ENCODE data around the gene GCSAM.

GCSAM gene

DNA sequence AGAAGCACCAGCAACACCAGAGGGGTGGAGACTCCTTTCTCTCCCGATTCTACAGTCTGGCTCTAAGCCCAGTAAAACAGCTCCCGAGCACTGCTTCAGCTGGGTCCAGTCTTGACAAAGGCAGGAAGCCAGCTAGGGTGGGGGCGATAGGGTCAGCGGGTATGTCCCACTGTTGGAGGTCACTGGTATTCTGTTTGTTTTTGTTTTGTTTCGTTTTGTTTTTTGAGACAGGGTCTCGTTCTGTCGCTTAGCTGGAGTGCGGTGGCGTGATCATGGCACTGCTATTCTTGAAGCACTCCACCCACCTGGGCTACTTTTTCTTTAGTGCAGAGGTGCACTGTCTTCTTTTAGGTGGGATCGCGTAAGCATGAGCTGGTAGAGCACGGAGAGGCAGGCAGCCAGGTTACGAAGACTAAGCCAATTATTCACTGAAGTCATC is 16.3 kb downstream of the GCSAM start:
- Histone ChIP-seq H3K4me3 (replicated peaks; ENCODE audit: insufficient read depth, low read length) (no peak overlapping the region), H3K27ac (replicated peaks) (no peak overlapping the region), H3K27me3 (ENCODE audit: insufficient read depth, poor library complexity, severe bottlenecking) (no peaks in the 10 kb centered on the region)
- no peak for DNase-seq (ENCODE audit: low read depth in 1 of 2, low spot score in 1 of 2)
- TF ChIP-seq, protein P1, sequence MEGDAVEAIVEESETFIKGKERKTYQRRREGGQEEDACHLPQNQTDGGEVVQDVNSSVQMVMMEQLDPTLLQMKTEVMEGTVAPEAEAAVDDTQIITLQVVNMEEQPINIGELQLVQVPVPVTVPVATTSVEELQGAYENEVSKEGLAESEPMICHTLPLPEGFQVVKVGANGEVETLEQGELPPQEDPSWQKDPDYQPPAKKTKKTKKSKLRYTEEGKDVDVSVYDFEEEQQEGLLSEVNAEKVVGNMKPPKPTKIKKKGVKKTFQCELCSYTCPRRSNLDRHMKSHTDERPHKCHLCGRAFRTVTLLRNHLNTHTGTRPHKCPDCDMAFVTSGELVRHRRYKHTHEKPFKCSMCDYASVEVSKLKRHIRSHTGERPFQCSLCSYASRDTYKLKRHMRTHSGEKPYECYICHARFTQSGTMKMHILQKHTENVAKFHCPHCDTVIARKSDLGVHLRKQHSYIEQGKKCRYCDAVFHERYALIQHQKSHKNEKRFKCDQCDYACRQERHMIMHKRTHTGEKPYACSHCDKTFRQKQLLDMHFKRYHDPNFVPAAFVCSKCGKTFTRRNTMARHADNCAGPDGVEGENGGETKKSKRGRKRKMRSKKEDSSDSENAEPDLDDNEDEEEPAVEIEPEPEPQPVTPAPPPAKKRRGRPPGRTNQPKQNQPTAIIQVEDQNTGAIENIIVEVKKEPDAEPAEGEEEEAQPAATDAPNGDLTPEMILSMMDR (IDR thresholded peaks at IDR 0.05; ENCODE audit: insufficient read depth, low read length): no peak
- TF ChIP-seq POLR2AphosphoS5 (IDR thresholded peaks at IDR 0.05; ENCODE audit: low read depth) (no peak), SPI1 (IDR thresholded peaks at IDR 0.05; ENCODE audit: borderline replicate concordance, low read depth) (no peak), GABPA (IDR thresholded peaks at IDR 0.05; ENCODE audit: low read depth) (no peak), REST (IDR thresholded peaks at IDR 0.05; ENCODE audit: insufficient replicate concordance, low read depth) (no peak)

GRCh38 chr3:112115806-112116383 is 17.2 kb downstream of the GCSAM start:
- TF ChIP-seq POLR2AphosphoS5 (IDR thresholded peaks at IDR 0.05; ENCODE audit: low read depth): no peak
- TF ChIP-seq, protein P1 (IDR thresholded peaks at IDR 0.05; ENCODE audit: insufficient read depth, low read length): no peak
- TF ChIP-seq GABPA (IDR thresholded peaks at IDR 0.05; ENCODE audit: low read depth): no peak
- no peak for TF ChIP-seq SPI1 (IDR thresholded peaks at IDR 0.05; ENCODE audit: borderline replicate concordance, low read depth)
- no peak for TF ChIP-seq REST (IDR thresholded peaks at IDR 0.05; ENCODE audit: insufficient replicate concordance, low read depth)
- no peak overlapping the region for H3K4me3 ChIP-seq (replicated peaks; ENCODE audit: insufficient read depth, low read length)
- H3K27me3 ChIP-seq (ENCODE audit: insufficient read depth, poor library complexity, severe bottlenecking): no peaks in the 10 kb centered on the region
- no peak for DNase-seq (ENCODE audit: low read depth in 1 of 2, low spot score in 1 of 2)
- H3K27ac ChIP-seq (replicated peaks): no peak overlapping the region

GRCh38 chr3:112115161-112115739 is 17.8 kb downstream of the GCSAM start:
- Histone ChIP-seq H3K4me3 (replicated peaks; ENCODE audit: insufficient read depth, low read length) (no peak overlapping the region), H3K27ac (replicated peaks) (no peak overlapping the region), H3K27me3 (ENCODE audit: insufficient read depth, poor library complexity, severe bottlenecking) (no peaks in the 10 kb centered on the region)
- no peak for DNase-seq (ENCODE audit: low read depth in 1 of 2, low spot score in 1 of 2)
- TF ChIP-seq, protein P1 (IDR thresholded peaks at IDR 0.05; ENCODE audit: insufficient read depth, low read length): no peak
- TF ChIP-seq POLR2AphosphoS5 (IDR thresholded peaks at IDR 0.05; ENCODE audit: low read depth) (no peak), REST (IDR thresholded peaks at IDR 0.05; ENCODE audit: insufficient replicate concordance, low read depth) (no peak), SPI1 (IDR thresholded peaks at IDR 0.05; ENCODE audit: borderline replicate concordance, low read depth) (no peak), GABPA (IDR thresholded peaks at IDR 0.05; ENCODE audit: low read depth) (no peak)

All from HL-60 (cell line).